NCI-H1930 (cell line): ENCODE measurements around the gene MAEA.

ENCODE experiments used
- DNase-seq, 2 experiments: peaks; one replicate each; lab custom pipeline; 2025; lab: John Stamatoyannopoulos, UW

The MAEA gene

DNA sequence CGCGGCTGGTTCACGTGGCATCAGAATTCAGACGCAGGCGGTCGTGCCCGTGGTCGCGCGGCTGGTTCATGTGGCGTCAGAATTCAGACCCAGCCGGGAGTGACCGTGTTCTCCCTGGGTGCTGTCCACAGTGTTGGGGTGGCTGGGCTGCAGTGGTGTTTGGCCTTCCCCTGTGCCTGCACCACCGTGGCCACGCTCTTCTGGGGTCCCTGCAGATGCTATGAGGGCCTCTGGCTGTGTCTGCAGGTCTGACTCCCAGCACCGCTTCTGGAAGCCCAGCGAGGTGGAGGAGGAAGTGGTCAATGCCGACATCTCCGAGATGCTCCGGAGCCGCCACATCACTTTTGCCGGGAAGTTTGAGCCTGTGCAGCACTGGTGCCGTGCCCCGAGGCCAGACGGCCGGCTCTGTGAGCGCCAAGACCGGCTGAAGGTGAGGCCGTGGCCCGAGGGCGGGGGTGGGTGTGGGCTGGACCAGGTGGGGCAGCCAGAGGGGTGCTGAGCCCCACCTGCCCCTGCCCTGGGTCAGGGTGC lies 90.2 kb downstream of the MAEA start:
- DNase-seq, result no peak

- no peak for DNase-seq
Measured at GRCh38 chr4:1380368-1381151, 90.9 kb downstream of the MAEA start.

- no peak for DNase-seq
Measured at GRCh38 chr4:1381181-1381621, 91.5 kb downstream of the MAEA start.

- DNase-seq, result no peak
Measured at GRCh38 chr4:1381944-1382541, 92.4 kb downstream of the MAEA start.

GRCh38 chr4:1382776-1383727 lies 93.4 kb downstream of the MAEA start:
- no peak for DNase-seq

DNA sequence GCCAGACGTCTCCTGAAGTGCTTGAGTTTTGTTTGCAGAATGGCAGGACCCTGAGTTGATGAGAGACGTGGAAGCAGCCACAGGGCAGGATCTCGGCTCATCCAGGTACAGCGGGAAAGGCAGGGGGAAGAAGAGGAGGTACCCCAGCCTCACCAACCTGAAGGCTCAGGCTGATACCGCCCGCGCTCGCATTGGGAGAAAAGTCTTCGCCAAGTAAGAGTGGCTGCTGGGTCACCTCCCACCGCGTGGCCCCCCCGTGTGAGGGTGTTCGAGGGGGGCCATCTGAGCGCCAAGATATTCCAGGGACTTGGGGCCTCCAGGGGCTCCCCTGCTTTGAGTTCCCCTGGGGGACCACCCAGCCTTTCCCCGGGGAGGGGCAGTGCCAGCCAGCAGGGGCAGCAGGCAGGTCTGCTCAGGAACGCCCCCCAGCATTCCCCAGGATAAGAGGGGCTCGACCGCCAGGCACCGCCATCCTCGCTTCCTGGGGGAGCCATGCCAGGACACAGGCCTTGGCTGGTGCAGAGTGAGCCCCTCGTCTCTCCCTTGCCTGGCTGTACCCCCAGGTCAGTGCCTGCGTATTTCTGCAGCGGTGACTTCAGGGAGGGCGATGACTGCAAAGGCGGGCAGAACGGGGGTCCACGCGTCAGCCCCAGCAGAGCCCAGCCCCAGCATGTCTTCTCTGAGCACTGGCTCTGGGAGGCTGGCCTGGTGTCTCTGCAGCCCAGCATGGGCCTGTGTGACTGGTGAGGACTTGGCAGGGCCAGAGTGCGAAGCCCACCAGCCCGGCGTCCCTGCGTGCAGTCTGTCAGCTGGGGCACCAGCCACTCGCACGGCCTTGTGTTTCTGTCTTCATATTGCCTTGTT lies 94.3 kb downstream of the MAEA start:
- DNase-seq, result no peak

DNA sequence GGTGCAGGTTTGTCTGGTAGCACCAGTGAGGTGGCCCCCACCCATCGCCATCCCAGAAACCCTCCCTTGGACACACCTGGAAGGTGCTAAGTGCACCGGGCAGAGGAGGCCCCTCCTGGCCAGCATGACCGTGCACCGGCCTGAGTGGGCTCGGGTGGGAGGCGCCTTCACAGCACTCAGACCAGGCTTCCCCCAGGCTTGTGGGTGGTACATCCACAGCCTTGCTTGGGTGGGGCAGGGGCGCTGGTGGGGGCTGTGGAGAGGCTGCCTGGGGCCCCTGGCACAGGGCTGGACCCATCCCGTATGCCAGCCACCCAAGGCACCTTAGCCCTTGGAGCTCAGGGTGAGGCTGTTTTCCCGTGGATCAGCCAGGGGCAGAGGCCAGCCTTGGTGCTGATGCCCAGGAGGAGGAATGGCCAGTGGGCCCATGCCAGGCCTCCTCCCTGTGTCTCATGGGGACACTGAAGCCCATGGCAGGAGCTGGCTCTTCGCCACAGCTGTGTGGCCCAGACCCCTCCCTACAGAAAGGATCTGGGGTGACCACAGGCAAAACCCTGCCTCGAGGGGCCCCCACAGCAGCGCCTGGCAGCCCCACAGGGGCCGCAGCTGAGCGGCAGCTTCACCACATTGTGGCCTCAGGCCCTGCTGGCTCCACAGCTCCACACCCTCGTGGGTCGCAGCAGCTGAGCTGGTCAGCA lies 95.1 kb downstream of the MAEA start:
- DNase-seq, result no peak

GRCh38 chr4:1385373-1386340 lies 96.0 kb downstream of the MAEA start:
- no peak for DNase-seq
